ENCODE measurements around the gene UGDH.

The UGDH gene

DNA sequence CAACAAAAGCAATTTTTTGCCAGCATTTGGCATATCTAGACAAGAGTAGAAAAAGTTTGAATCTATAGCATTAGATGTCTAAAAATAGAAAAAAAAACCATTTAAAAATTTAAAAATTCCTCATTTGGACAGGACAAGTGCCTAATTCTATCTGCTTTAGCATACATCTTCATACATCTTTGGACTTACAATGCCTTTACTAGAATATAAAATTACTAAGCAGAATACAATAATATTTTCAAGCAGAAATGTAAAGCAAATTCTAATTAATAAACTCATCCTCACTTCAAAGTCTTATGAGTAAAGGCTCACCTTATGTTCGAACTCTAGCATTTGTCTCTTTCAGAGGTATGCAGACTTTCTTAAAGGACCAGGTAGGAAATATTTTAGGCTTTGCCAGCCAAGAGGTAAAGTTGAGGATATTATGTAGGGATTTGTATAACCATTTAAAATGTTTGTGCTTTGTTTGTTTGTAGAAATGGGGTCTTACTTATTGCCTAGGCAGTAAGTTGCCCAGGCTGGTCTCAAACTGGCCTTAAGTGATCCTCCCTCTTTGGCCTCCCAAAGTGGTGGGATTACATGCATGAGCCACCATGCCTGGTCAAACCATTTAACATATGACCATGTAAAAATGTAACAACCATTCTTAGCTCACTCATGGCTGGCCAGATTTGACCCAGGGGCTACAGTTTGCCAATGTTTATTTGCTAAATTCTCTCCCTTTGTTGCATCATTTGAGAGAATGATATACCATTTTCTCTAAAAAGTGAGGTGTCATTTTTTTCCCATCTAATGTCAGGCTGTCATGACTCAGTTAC is 29.1 kb downstream of the UGDH start (continued):
- TF ChIP-seq ZNF701 (tag by site-specific recombination; IDR thresholded peaks at IDR 0.05), result no peak

DNA sequence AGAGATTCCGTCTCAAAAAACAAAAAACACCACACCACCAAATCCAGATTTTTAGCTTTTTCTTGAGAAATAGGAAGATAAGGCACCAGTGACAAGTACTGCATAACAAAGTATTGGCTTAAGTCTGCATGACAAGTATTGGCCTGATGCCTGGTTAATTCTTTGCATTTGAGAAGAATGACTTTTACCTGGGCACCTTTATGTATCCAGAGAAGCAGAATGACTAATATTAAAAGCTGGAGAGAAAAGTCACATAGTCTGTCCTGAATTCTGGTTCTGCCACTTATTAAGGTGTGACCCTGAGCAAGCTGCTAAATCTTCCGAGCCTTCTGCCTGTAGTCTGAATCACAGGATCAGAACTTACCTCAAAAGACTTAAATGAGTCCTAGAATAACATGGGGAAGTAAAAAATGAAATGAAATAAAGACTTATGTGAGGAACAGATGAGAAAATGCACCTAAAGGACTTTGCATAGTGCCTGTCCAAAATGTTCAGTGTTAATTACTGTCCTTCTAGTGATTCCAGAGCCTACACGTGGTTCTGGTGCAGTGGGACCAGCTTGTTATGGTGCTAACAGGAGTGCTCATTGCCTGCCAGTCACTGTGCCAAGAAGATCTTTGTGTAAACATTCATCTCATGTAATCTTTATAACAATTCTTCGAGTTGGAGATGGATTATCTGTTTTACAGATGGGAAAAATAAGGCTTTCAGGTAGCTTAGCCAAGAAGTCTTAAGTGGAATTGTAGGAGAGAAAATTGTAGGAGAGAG is 31.6 kb downstream of the UGDH start:
- H3K4me3 ChIP-seq (ENCODE audit: low read depth, low read length), result no peak overlapping the region
- H3K27ac ChIP-seq (ENCODE audit: extremely low read depth, low read depth, low read length), result no peak overlapping the region
- TF ChIP-seq, protein P1, sequence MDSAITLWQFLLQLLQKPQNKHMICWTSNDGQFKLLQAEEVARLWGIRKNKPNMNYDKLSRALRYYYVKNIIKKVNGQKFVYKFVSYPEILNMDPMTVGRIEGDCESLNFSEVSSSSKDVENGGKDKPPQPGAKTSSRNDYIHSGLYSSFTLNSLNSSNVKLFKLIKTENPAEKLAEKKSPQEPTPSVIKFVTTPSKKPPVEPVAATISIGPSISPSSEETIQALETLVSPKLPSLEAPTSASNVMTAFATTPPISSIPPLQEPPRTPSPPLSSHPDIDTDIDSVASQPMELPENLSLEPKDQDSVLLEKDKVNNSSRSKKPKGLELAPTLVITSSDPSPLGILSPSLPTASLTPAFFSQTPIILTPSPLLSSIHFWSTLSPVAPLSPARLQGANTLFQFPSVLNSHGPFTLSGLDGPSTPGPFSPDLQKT (IDR thresholded peaks at IDR 0.05; ENCODE audit: borderline replicate concordance, low read depth, low read length), result no peak
- TF ChIP-seq ZNF155 (tag by site-specific recombination; IDR thresholded peaks at IDR 0.05) (no peak), ZNF830 (tag by site-specific recombination; IDR thresholded peaks at IDR 0.05; ENCODE audit: low read depth) (no peak), ZNF768 (tag by site-specific recombination; IDR thresholded peaks at IDR 0.05) (no peak), ZNF274 (IDR thresholded peaks at IDR 0.05; ENCODE audit: low read length) (no peak), ZNF274 (tag by site-specific recombination; IDR thresholded peaks at IDR 0.05; ENCODE audit: borderline replicate concordance) (no peak), MZF1 (tag by site-specific recombination; IDR thresholded peaks at IDR 0.05; ENCODE audit: borderline replicate concordance) (no peak), YY2 (tag by site-specific recombination; IDR thresholded peaks at IDR 0.05) (no peak), ZNF23 (tag by site-specific recombination; IDR thresholded peaks at IDR 0.05; ENCODE audit: borderline replicate concordance) (no peak), HOXA7 (CRISPR knock-in tag; IDR thresholded peaks at IDR 0.05; ENCODE audit: borderline replicate concordance) (no peak), ZNF785 (tag by site-specific recombination; IDR thresholded peaks at IDR 0.05) (no peak), ZNF621 (tag by site-specific recombination; IDR thresholded peaks at IDR 0.05) (no peak), ZNF24 (tag by site-specific recombination; IDR thresholded peaks at IDR 0.05) (no peak), ZNF37A (tag by site-specific recombination; IDR thresholded peaks at IDR 0.05) (no peak), ZNF473 (tag by site-specific recombination; IDR thresholded peaks at IDR 0.05) (no peak), ZNF354C (tag by site-specific recombination; IDR thresholded peaks at IDR 0.05; ENCODE audit: borderline replicate concordance, low read depth) (no peak), IKZF3 (tag by site-specific recombination; IDR thresholded peaks at IDR 0.05) (no peak), ZNF529 (tag by site-specific recombination; IDR thresholded peaks at IDR 0.05; ENCODE audit: insufficient replicate concordance) (no peak), ZBTB17 (tag by site-specific recombination; IDR thresholded peaks at IDR 0.05) (no peak)
- TF ChIP-seq, protein P2, sequence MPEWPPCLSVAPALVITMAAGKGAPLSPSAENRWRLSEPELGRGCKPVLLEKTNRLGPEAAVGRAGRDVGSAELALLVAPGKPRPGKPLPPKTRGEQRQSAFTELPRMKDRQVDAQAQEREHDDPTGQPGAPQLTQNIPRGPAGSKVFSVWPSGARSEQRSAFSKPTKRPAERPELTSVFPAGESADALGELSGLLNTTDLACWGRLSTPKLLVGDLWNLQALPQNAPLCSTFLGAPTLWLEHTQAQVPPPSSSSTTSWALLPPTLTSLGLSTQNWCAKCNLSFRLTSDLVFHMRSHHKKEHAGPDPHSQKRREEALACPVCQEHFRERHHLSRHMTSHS (tag by site-specific recombination; IDR thresholded peaks at IDR 0.05), result no peak
- no peaks in the 10 kb centered on the region for H3K9me3 ChIP-seq (ENCODE audit: control insufficient read depth, insufficient read depth, low read depth, low read length)
- H3K36me3 ChIP-seq (ENCODE audit: control insufficient read depth in 2 of 2, insufficient read depth in 1 of 2, low read length in 2 of 2), result peaks cover 0 to 13% of the 10 kb centered on the region in 2 experiments; a peak in 1 of 3 replicates
- ChIA-PET CTCF (interaction anchor here (0.6 to 0.9 kb wide), 3 partner anchors 27 to 606 kb away, joined by 4 to 6 read pairs (median 4); no protein-coding TSS in a partner anchor), POLR2A (interaction anchor here (0.6 to 0.7 kb wide), 2 partner anchors 108 to 255 kb away, joined by 3 read pairs; no protein-coding TSS in a partner anchor)
- H3K4me1 ChIP-seq (ENCODE audit: control insufficient read depth, insufficient read depth, low read length), result no peaks in the 10 kb centered on the region

DNA sequence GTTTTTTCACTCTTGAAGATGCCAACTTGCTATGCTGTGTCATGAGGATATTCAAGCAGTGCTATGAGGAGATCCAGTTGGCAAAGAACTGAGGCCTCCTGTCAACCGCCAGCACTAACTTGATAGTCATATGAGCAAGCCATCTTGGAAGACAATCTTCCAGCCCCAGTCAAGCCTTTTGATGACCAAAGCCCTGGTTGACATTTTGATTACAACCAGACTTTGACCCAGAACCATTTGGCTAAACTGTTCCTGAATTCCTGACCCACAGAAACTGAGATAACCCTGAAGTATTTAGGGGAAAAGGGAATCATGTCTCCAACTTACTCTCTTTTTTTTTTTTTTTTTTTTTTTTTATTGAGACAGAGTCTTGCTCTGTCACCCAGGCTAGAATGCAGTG is 32.9 kb downstream of the UGDH start:
- ChIA-PET CTCF (no interaction called here), POLR2A (no interaction called here)
- H3K36me3 ChIP-seq (ENCODE audit: control insufficient read depth in 2 of 2, insufficient read depth in 1 of 2, low read length in 2 of 2), result peaks cover 0 to 10% of the 10 kb centered on the region in 2 experiments; a peak in 1 of 3 replicates
- no peaks in the 10 kb centered on the region for H3K4me1 ChIP-seq (ENCODE audit: control insufficient read depth, insufficient read depth, low read length)
- H3K4me3 ChIP-seq (ENCODE audit: low read depth, low read length), result no peak overlapping the region
- TF ChIP-seq ZNF324 (tag by site-specific recombination; IDR thresholded peaks at IDR 0.05) (no peak), ZNF660 (tag by site-specific recombination; IDR thresholded peaks at IDR 0.05) (no peak), ZNF791 (tag by site-specific recombination; IDR thresholded peaks at IDR 0.05) (no peak)
- no peak overlapping the region for H3K27ac ChIP-seq (ENCODE audit: extremely low read depth, low read depth, low read length)
- H3K9me3 ChIP-seq (ENCODE audit: control insufficient read depth, insufficient read depth, low read depth, low read length), result no peaks in the 10 kb centered on the region
